Neural progenitor cell (in vitro differentiated cells): Measurements from ENCODE around the gene CKS1B.

ENCODE experiments used
- EZH2 ChIP-seq: fragments of 200-600 bp; sonication (generic); IDR thresholded peaks from 2 replicates; pipeline ENCODE4 v1.6.1; 2017; ENCODE audit warnings: antibody characterized with exemption, mild to moderate bottlenecking, moderate library complexity
- TF ChIP-seq, protein P1 (sequence below): fragments of 200-600 bp; sonication (generic); IDR thresholded peaks from 2 replicates; pipeline ENCODE4 v1.5.1; 2017; ENCODE audit warnings: antibody characterized with exemption, mild to moderate bottlenecking

DNA sequence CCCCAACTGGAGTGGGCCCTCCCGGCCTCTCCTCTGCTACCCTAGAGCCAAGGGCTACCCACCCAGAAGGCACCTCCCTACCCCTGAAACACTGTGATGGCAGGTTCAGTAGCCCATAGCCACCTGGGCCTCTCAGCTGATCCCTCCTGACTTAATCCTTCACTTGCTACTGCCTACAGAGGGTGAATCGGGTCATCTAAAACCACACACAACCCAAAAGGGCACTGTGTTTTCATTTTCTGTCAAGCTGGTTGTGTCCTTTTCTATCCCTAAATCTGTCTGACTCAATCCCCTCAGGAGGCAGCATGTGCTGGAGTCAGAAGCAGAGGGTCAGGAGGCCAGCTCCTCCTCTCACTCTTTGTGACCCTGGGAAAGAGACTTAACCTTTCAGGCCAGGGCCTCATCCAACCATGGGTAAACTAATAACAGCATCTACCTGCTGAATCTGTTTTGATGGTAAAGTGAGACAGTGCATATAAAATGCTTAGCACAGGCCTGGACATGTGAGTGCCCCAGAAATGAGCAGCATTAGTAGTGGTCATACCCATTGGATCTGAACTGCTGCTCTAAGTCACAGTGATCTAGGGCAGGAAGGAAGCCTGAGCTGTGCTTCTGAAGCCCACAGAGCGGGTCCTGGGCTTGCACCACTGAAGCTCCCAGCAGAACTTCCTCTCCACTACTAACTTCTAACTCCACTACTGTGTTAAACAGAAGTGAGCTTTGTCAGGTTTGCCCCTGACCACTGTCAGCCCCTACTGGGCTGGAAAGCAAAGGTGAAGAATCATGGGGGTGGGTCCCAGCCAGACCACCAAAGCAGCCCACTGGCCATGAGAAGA lies 48.9 kb upstream of the CKS1B start:
- TF ChIP-seq, protein P1, sequence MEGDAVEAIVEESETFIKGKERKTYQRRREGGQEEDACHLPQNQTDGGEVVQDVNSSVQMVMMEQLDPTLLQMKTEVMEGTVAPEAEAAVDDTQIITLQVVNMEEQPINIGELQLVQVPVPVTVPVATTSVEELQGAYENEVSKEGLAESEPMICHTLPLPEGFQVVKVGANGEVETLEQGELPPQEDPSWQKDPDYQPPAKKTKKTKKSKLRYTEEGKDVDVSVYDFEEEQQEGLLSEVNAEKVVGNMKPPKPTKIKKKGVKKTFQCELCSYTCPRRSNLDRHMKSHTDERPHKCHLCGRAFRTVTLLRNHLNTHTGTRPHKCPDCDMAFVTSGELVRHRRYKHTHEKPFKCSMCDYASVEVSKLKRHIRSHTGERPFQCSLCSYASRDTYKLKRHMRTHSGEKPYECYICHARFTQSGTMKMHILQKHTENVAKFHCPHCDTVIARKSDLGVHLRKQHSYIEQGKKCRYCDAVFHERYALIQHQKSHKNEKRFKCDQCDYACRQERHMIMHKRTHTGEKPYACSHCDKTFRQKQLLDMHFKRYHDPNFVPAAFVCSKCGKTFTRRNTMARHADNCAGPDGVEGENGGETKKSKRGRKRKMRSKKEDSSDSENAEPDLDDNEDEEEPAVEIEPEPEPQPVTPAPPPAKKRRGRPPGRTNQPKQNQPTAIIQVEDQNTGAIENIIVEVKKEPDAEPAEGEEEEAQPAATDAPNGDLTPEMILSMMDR, result no peak
- no peak for TF ChIP-seq EZH2
